NOMO-1 treated with DMSO at 0.1 percent for 48 hours (cell line): ENCODE data around the gene OR5D14.

Source experiments
- DNase-seq: peaks from one replicate; lab custom pipeline; 2025; ENCODE audit not compliant: unreplicated experiment; lab: John Stamatoyannopoulos, UW

Gene OR5D14

DNA sequence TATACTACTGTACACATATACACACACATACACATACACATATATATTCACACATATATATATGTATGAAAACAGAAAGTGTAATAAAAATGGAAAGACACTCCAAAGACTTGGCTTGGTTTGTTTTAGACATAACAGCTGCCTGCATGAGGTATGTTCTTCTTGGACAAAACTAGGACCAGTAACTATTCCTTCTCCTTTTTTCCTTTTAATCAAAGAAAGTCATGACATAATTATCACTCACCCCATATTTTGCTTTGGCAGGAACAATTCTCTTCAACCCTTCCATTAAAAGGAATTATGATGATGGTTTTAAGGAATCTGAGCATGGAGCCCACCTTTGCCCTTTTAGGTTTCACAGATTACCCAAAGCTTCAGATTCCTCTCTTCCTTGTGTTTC lies at the start of gene OR5D14:
Gene OR5D14, plus strand, starts transcription at position 301 of the 400 bp plus-strand sequence. Its CDS starts 0 bp downstream, at position 301.
- DNase-seq: no peak

DNA sequence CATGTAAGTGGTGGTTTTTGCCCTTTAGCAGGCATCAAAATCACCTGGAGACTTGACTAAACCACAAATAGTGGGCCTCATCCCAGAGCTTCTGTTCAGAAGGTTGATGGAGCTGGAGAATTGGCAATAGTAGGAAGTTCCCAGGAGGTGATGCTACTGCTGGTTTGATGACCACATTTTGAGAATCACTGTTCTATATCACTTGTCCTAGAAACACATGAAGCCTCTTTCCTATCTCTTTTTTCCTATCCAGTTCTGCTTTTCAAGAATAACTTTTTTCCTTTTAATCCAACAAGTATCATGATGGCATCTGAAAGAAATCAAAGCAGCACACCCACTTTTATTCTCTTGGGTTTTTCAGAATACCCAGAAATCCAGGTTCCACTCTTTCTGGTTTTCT lies 22.2 kb upstream of the OR5D14 start, which contains the start of gene OR5D13:
Gene OR5D13, plus strand, starts transcription at position 301 of the 400 bp plus-strand sequence. Its CDS starts 0 bp downstream, at position 301.
- no peak for DNase-seq

DNA sequence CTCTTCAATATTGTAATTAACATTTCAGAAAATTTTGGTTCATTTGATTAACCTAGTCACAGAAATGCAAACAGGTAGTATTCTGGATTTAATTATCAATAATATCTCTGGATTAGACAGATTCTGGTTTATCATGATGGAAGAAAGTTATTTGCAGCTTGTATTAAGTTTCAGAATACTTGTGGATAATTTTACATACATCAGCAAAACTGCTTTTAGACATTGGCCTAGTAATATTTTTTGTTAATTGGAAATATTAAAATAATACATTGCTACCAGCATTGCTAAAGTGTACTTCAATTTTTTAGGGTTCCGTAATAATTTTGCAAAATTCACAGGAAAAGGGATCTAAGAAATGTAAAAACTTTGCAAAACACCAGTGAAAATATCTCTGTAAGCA lies 3.8 kb upstream of the OR5D14 start:
- no peak for DNase-seq

DNA sequence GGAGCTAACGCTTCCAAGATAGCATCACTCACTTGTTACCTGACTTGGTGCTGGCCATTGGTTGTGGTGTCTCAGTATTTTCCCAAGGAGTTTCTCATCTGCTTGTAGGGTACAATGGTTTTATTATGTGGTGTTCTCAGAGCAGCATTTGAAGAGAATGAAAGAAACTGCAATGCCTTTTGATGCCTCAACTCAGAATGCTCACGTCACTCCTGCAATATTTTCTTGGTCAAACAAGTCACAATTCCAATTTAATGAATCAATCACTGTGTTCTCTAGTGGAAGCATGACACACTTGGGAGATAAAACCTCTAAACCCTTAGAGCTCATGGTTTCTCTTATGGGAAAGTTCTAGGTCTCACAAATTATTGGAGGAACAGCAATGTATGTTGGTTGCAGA lies 2.0 kb upstream of the OR5D14 start:
- DNase-seq: no peak

DNA sequence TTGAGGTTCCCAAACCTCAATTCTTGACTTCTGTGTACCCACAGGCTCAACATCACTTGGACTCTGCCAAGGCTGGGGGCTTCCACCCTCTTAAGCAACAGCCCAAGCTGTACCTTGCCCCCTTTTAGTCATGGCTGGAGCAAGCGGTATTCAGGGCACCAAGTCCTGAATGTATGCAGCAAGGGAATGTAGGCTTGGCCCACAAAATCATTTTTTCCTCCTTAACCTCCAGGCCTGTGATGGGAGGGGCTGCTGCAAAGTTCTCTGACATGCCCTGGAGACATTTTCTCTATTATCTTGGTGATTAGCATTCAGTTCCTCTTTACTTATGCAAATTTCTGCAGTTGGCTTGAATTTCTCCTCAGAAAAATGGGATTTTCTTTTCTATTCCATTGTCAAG lies 10.9 kb downstream of the OR5D14 start:
- no peak for DNase-seq

DNA sequence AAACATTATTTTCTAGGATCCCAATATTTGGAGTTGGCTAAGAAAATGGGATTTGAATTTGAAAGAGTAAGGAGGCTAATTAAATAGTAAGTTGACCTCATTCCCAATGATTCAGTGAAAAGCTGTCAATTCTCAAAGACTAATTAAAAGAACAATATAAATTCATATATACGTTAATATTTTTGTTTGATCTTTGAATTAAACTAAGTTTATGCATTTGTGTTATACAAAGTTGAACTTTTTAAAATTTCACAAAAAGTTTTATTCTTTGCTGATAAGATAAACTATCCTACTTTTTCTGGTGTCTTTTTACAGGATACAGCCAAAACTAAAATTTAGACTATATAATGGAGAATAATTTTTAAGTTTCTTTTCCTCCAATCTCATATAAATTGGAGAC lies 15.7 kb downstream of the OR5D14 start, which contains the start of gene OR5L1:
Gene OR5L1, plus strand, starts transcription at position 301 of the 400 bp plus-strand sequence. CDS start 100 bp downstream, outside the sequence.
- no peak for DNase-seq

DNA sequence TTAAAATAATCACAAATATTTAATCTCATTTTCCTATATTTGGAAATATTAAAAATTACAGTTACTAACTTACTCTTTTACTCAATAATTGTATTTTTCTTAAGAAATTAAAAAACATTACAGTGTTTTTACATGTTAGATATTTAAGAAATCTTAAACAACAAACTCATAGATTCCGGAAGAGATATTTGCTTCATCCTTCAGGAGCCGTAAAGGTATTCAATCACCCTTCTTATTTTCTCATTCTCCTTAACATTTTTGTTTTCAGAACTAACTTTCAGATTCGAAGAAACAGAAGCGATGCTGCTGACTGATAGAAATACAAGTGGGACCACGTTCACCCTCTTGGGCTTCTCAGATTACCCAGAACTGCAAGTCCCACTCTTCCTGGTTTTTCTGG lies 24.0 kb downstream of the OR5D14 start, which contains the start of gene OR5D18:
Gene OR5D18, plus strand, starts transcription at position 301 of the 400 bp plus-strand sequence. Its CDS starts 0 bp downstream, at position 301.
- DNase-seq: no peak

DNA sequence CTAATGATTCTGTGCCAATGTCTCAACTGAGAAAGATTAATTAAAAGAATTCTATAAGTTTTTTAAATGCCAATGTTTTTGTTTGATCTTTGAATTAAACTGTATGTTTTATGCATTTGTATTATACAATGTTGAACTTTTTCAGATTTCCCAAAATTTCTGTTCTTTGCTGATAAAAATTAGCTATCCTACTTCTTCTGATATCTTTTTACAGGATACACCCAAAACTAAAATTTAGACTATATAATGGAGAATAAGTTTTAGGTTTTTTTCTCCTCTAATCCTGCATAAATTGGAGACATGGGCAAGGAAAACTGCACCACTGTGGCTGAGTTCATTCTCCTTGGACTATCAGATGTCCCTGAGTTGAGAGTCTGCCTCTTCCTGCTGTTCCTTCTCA lies 31.6 kb downstream of the OR5D14 start, which contains the start of gene OR5L2:
Gene OR5L2, plus strand, starts transcription at position 301 of the 400 bp plus-strand sequence. Its CDS starts 0 bp downstream, at position 301.
- DNase-seq: no peak

DNA sequence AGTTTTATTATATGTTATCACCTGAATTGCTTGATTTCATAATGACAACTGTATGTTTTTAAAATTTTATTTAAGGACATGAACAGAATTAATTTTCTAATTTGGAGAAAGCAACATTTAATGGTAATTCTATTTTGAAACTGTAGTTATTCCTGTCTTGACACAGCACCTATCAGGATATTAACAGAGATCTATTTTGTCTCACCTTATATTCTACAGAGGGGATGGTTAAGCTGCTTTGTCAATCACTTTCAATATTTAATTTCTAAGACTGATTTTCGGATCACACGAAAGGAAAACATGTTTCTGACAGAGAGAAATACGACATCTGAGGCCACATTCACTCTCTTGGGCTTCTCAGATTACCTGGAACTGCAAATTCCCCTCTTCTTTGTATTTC lies 43.1 kb downstream of the OR5D14 start, which contains the start of gene OR5D16:
Gene OR5D16, plus strand, starts transcription at position 301 of the 400 bp plus-strand sequence. Its CDS starts 0 bp downstream, at position 301.
- no peak for DNase-seq
